ENCODE results near the gene GUCY1A1.

Gene GUCY1A1

GRCh38 chr4:155741546-155741945 is 74.9 kb downstream of the GUCY1A1 start:
- no peak for DNase-seq

- no peak for DNase-seq
Observed at GRCh38 chr4:155742310-155743015, 75.8 kb downstream of the GUCY1A1 start.

GRCh38 chr4:155745984-155746383 is 79.3 kb downstream of the GUCY1A1 start:
- no peak for DNase-seq

- no peak for DNase-seq
Observed at GRCh38 chr4:155748039-155748438, 81.4 kb downstream of the GUCY1A1 start.

GRCh38 chr4:155749041-155749440 is 82.4 kb downstream of the GUCY1A1 start:
- DNase-seq = no peak

GRCh38 chr4:155751569-155751968 is 84.9 kb downstream of the GUCY1A1 start:
- DNase-seq = no peak

- no peak for DNase-seq
Observed at GRCh38 chr4:155757745-155758265, 91.2 kb downstream of the GUCY1A1 start.

GRCh38 chr4:155758481-155759371 is 92.1 kb downstream of the GUCY1A1 start, which contains the start of gene GUCY1B1:
GUCY1B1 (plus strand) TSS chr4:155759021; CDS start chr4:155759141, 120 bp downstream.
- DNase-seq = peak; percentile 51 to 98 (median 93)

- peak in 45 of 51 donors; percentile 7 to 78 (median 35) for DNase-seq
Observed at GRCh38 chr4:155759372-155760252, 93.0 kb downstream of the GUCY1A1 start.

GRCh38 chr4:155761047-155761446 is 94.4 kb downstream of the GUCY1A1 start:
- DNase-seq = no peak

GRCh38 chr4:155761916-155762315 is 95.3 kb downstream of the GUCY1A1 start:
- DNase-seq = no peak

GRCh38 chr4:155762334-155762733 is 95.7 kb downstream of the GUCY1A1 start:
- DNase-seq = no peak

- no peak for DNase-seq
Observed at GRCh38 chr4:155763551-155763950, 96.9 kb downstream of the GUCY1A1 start.

GRCh38 chr4:155765149-155765548 is 98.5 kb downstream of the GUCY1A1 start:
- no peak for DNase-seq

GRCh38 chr4:155766622-155767021 is 100.0 kb downstream of the GUCY1A1 start:
- DNase-seq = no peak

- DNase-seq = no peak
Observed at GRCh38 chr4:155768370-155768769, 101.7 kb downstream of the GUCY1A1 start.

- no peak for DNase-seq
Observed at GRCh38 chr4:155769090-155769489, 102.4 kb downstream of the GUCY1A1 start.

GRCh38 chr4:155772459-155773195 is 106.0 kb downstream of the GUCY1A1 start:
- no peak for DNase-seq

GRCh38 chr4:155773196-155773800 is 106.7 kb downstream of the GUCY1A1 start:
- DNase-seq = no peak

GRCh38 chr4:155774033-155774432 is 107.4 kb downstream of the GUCY1A1 start:
- DNase-seq = no peak

All from hypothalamus (tissue), 51 donors.